MM.1S (cell line): ENCODE results near the gene MNDA.
"Not testable (repeated sequence)": the region's sequence is repeated elsewhere in the genome, so short reads cannot be mapped to it uniquely, and the experiment has no call there.

Source experiments
- CTCF ChIP-seq: fragments of 300-600 bp; sonication (generic); IDR thresholded peaks from 2 replicates; pipeline ENCODE4 v1.5.1; 2016; ENCODE audit warnings: antibody characterized with exemption, low read length, mixed read lengths
- EZH2 ChIP-seq: fragments of 300-600 bp; sonication (generic); optimal IDR thresholded peaks from 2 replicates; pipeline ENCODE3; 2017; ENCODE audit warnings: low read depth, mild to moderate bottlenecking, antibody characterized with exemption, low read length, mixed read lengths
- EZH2phosphoT487 ChIP-seq: fragments of 300-600 bp; sonication (generic); IDR thresholded peaks from 2 replicates; pipeline ENCODE4 v1.6.1; 2018; ENCODE audit warnings: antibody characterized with exemption, low read length

GRCh38 chr1:158870438-158870837, 39.3 kb downstream of the MNDA start:
- not testable (repeated sequence) for TF ChIP-seq CTCF, EZH2, EZH2phosphoT487
